ENCODE results near the gene METAP1D. TPM values are rescaled to one million over a fixed set of nuclear protein-coding genes. Genes with fewer than 3 reads are reported as not detected.
A peak's percentile ranks its signal among the peaks of the same experiment; 100 is the strongest.

The METAP1D gene
- total RNA-seq, 1 experiment from 2014 or later: 12.7 TPM

GRCh38 chr2:172101821-172102390 is 102.2 kb downstream of the METAP1D start:
- no TSS peak for BruUV-seq (replicated peaks)
- CTCF ChIA-PET: interaction anchor here (1.2 to 2.3 kb wide), 2 partner anchors 378 to 395 kb away, joined by 3 to 10 read pairs; no protein-coding TSS in a partner anchor
- intact Hi-C loops (cut with micrococcal nuclease; ENCODE audit: unreplicated experiment): loop anchor here (5.0 to 10.0 kb wide), 4 partner anchors 145 to 1127 kb away; partner anchors contain the start of gene HAT1
- Histone ChIP-seq H3K27me3 (replicated peaks; ENCODE audit: insufficient read depth, low read depth, low read length, poor library complexity) (no peaks in the 10 kb centered on the region), H3K36me3 (ENCODE audit: insufficient read depth, low read length, poor library complexity, severe bottlenecking) (no peaks in the 10 kb centered on the region), H3K4me3 (ENCODE audit: low read depth, low read length, poor library complexity, severe bottlenecking) (peak overlapping the region; percentile 81), H3K9me3 (ENCODE audit: low read depth, low read length, poor library complexity, severe bottlenecking) (no peaks in the 10 kb centered on the region), H3K4me1 (ENCODE audit: insufficient read depth, low read length, poor library complexity, severe bottlenecking) (peaks cover 57% of the 10 kb centered on the region), H3K27ac (ENCODE audit: low read depth, low read length, poor library complexity, severe bottlenecking) (peak overlapping the region; percentile 96)
- TF ChIP-seq CTCF (conservative IDR thresholded peaks at IDR 0.05; ENCODE audit: low read depth, low read length) (no peak), EZH2 (IDR thresholded peaks at IDR 0.05; ENCODE audit: borderline replicate concordance, low read depth, low read length, poor library complexity, severe bottlenecking) (no peak)
- POLR2A ChIA-PET (ENCODE audit: low non-redundant PET): interaction anchor here (0.6 kb wide), 1 partner anchor 1129 kb away, joined by 3 read pairs; no protein-coding TSS in a partner anchor
- DNase-seq (ENCODE audit: low spot score): peak; percentile 79

GRCh38 chr2:172102391-172103359 is 102.9 kb downstream of the METAP1D start, which contains the start of gene DLX2:
DLX2 (minus strand) TSS chr2:172102900; CDS start chr2:172102538, 362 bp downstream.
- Histone ChIP-seq H3K9me3 (ENCODE audit: low read depth, low read length, poor library complexity, severe bottlenecking) (no peaks in the 10 kb centered on the region), H3K27ac (ENCODE audit: low read depth, low read length, poor library complexity, severe bottlenecking) (peak within 1 kb of the TSS; percentile 96), H3K27me3 (replicated peaks; ENCODE audit: insufficient read depth, low read depth, low read length, poor library complexity) (no peaks in the 10 kb centered on the region), H3K4me1 (ENCODE audit: insufficient read depth, low read length, poor library complexity, severe bottlenecking) (peaks cover 49% of the 10 kb centered on the region), H3K4me3 (ENCODE audit: low read depth, low read length, poor library complexity, severe bottlenecking) (peak within 1 kb of the TSS; percentile 81), H3K36me3 (ENCODE audit: insufficient read depth, low read length, poor library complexity, severe bottlenecking) (no peaks in the 10 kb centered on the region)
- intact Hi-C loops (cut with micrococcal nuclease; ENCODE audit: unreplicated experiment): loop anchor here (5.0 to 10.0 kb wide), 4 partner anchors 145 to 1128 kb away; partner anchors contain the start of gene HAT1
- ChIA-PET POLR2A (ENCODE audit: low non-redundant PET) (interaction anchor here (0.5 kb wide), 1 partner anchor 13 kb away, joined by 3 read pairs; no protein-coding TSS in a partner anchor), CTCF (interaction anchor here (0.6 to 3.3 kb wide), 8 partner anchors 11 to 451 kb away, joined by 3 to 11 read pairs (median 4); no protein-coding TSS in a partner anchor)
- BruUV-seq (replicated peaks): no TSS peak
- TF ChIP-seq EZH2 (IDR thresholded peaks at IDR 0.05; ENCODE audit: borderline replicate concordance, low read depth, low read length, poor library complexity, severe bottlenecking) (no peak), CTCF (conservative IDR thresholded peaks at IDR 0.05; ENCODE audit: low read depth, low read length) (peak; percentile 9; the same call in 1 of the 2 replicates)
- peak; percentile 98 for DNase-seq (ENCODE audit: low spot score)
